H1 (cell line): ENCODE measurements around the gene LPP. TPM values are rescaled to one million over a fixed set of nuclear protein-coding genes. Genes with fewer than 3 reads are reported as not detected.

Experiments
- CTCF ChIA-PET: fragments of 300-600 bp; sonication (Branson Sonifier 250); formaldehyde crosslinking; loops from one replicate; lab custom pipeline; 2021; ENCODE audit not compliant: partially characterized antibody; lab: Charles Lee
- POLR2A ChIA-PET: fragments of 300-600 bp; sonication (Branson Sonifier 250); formaldehyde crosslinking; loops from one replicate; lab custom pipeline; 2021; ENCODE audit warnings: inconsistent platforms; ENCODE audit not compliant: partially characterized antibody; lab: Charles Lee
- DNase-seq, 2 experiments: peaks; one replicate each; pipeline versions ENCODE4 v3.0.0 to v3.0.0-alpha.2; 2010 to 2022; ENCODE audit warnings: low spot score in 2 of 2, low read depth in 1 of 2, mixed read lengths in 1 of 2
- FAIRE-seq: peaks from 2 replicates; lab custom pipeline; 2011; peaks lifted over from hg19 to GRCh38; lab: Jason Lieb, UNC
- H2AFZ ChIP-seq: 2 replicates; pipeline ENCODE4 v1.8.1; 2012; ENCODE audit warnings: low read length, inconsistent platforms
- H2AK5ac ChIP-seq: 2 replicates; pipeline ENCODE4 v1.6.1; 2013; ENCODE audit warnings: low read depth, low read length
- H2BK120ac ChIP-seq: replicated peaks from 2 replicates; pipeline ENCODE3; 2013; ENCODE audit warnings: low read depth, low read length, inconsistent platforms
- H2BK12ac ChIP-seq: 2 replicates; pipeline ENCODE4 v1.6.1; 2013; ENCODE audit warnings: low read depth, low read length
- H2BK15ac ChIP-seq: 2 replicates; pipeline ENCODE4 v1.6.1; 2013; ENCODE audit warnings: low read length
- H2BK20ac ChIP-seq: 2 replicates; pipeline ENCODE4 v1.6.1; 2013; ENCODE audit warnings: low read length
- H2BK5ac ChIP-seq: 2 replicates; pipeline ENCODE4 v1.6.1; 2013; ENCODE audit warnings: low read depth, low read length
- H3K14ac ChIP-seq: 2 replicates; pipeline ENCODE4 v1.6.1; 2013; ENCODE audit warnings: inconsistent platforms; ENCODE audit not compliant: insufficient read length
- H3K18ac ChIP-seq: 2 replicates; pipeline ENCODE4 v1.6.1; 2013; ENCODE audit warnings: low read length; ENCODE audit errors: extremely low read depth
- H3K23ac ChIP-seq: 2 replicates; pipeline ENCODE4 v1.6.1; 2013; ENCODE audit warnings: inconsistent platforms; ENCODE audit not compliant: insufficient read length
- H3K23me2 ChIP-seq: 2 replicates; pipeline ENCODE4 v1.6.1; 2013; ENCODE audit warnings: low read depth, low read length
- H3K27ac ChIP-seq: 2 replicates; pipeline ENCODE4 v1.6.1; 2011; ENCODE audit warnings: low read depth, low read length, inconsistent platforms
- H3K27me3 ChIP-seq, 4 experiments: replicated peaks in 1 of 4; 1 replicate in 1 of 4; 2 replicates in 3 of 4; pipeline versions ENCODE4 v1.6.1 to v1.8.1; 2011 to 2013; ENCODE audit warnings: low read length in 3 of 4, mild to moderate bottlenecking in 3 of 4, inconsistent platforms in 2 of 4, mixed read lengths in 2 of 4, moderate library complexity in 1 of 4; ENCODE audit not compliant: control insufficient read depth in 3 of 4, insufficient read depth in 3 of 4; ENCODE audit errors: extremely low read depth in 1 of 4
- H3K36me3 ChIP-seq, 4 experiments: 2 replicates each; pipeline versions ENCODE4 v1.6.1 to v1.8.1; 2011 to 2013; ENCODE audit warnings: mild to moderate bottlenecking in 4 of 4, low read length in 3 of 4, moderate library complexity in 2 of 4, control low read depth in 1 of 4, inconsistent platforms in 1 of 4; ENCODE audit not compliant: insufficient read depth in 4 of 4, control insufficient read depth in 2 of 4
- H3K4ac ChIP-seq: replicated peaks from 2 replicates; pipeline ENCODE3; 2013; ENCODE audit warnings: low read length, low read depth, mixed read lengths, inconsistent platforms; ENCODE audit not compliant: insufficient read length
- H3K4me1 ChIP-seq, 4 experiments: replicated peaks in 1 of 4; 1 replicate in 1 of 4; 2 replicates in 3 of 4; pipeline versions ENCODE4 v1.6.1 to v1.8.1; 2011 to 2013; ENCODE audit warnings: low read length in 3 of 4, inconsistent platforms in 2 of 4, mixed read lengths in 1 of 4; ENCODE audit not compliant: insufficient read depth in 4 of 4, control insufficient read depth in 3 of 4
- H3K4me2 ChIP-seq, 2 experiments: 2 replicates each; pipeline versions ENCODE4 v1.6.1 to v1.8.1; 2011 to 2013; ENCODE audit warnings: low read depth in 2 of 2, low read length in 2 of 2, control low read depth in 1 of 2, inconsistent platforms in 1 of 2, mild to moderate bottlenecking in 1 of 2; ENCODE audit not compliant: insufficient read depth in 1 of 2
- H3K4me3 ChIP-seq, 4 experiments: fragments of 200-600, 300-600 bp in 1 of 4; sonication (generic), shearing (Covaris generic), sonication (Bioruptor Twin) in 1 of 4; 2 replicates each; pipeline versions ENCODE4 v1.5.1 to v1.8.1; 2011 to 2016; ENCODE audit warnings: low read length in 4 of 4, low read depth in 3 of 4, control low read depth in 2 of 4, inconsistent platforms in 2 of 4, mild to moderate bottlenecking in 2 of 4, mixed read lengths in 1 of 4, moderate library complexity in 1 of 4; ENCODE audit not compliant: insufficient read depth in 2 of 4; ENCODE audit errors: extremely low read depth in 1 of 4
- H3K56ac ChIP-seq: replicated peaks from 2 replicates; pipeline ENCODE3; 2013; ENCODE audit warnings: low read depth, mild to moderate bottlenecking, mixed read lengths, low read length, inconsistent platforms; ENCODE audit not compliant: insufficient read length
- H3K79me1 ChIP-seq: 2 replicates; pipeline ENCODE4 v1.6.1; 2013; ENCODE audit warnings: low read depth, low read length, control low read depth
- H3K79me2 ChIP-seq, 2 experiments: 2 replicates each; pipeline versions ENCODE4 v1.6.1 to v1.8.1; 2012 to 2013; ENCODE audit warnings: low read length in 2 of 2, mild to moderate bottlenecking in 2 of 2, inconsistent platforms in 1 of 2; ENCODE audit not compliant: insufficient read depth in 2 of 2, control insufficient read depth in 1 of 2
- H3K9ac ChIP-seq, 4 experiments: replicated peaks in 1 of 4; 1 replicate in 1 of 4; 2 replicates in 3 of 4; pipeline versions ENCODE4 v1.6.1 to v1.8.1; 2011 to 2013; ENCODE audit warnings: low read depth in 3 of 4, low read length in 3 of 4, control low read depth in 2 of 4, mild to moderate bottlenecking in 2 of 4, moderate library complexity in 2 of 4, inconsistent platforms in 1 of 4; ENCODE audit errors: extremely low read depth in 1 of 4
- H3K9me3 ChIP-seq, 2 experiments: 2 replicates each; pipeline versions ENCODE4 v1.6.1 to v1.8.1; 2012 to 2013; ENCODE audit warnings: mild to moderate bottlenecking in 2 of 2, moderate library complexity in 2 of 2, control low read depth in 1 of 2, inconsistent platforms in 1 of 2, low read depth in 1 of 2, low read length in 1 of 2, mixed read lengths in 1 of 2; ENCODE audit not compliant: insufficient read depth in 2 of 2
- H4K20me1 ChIP-seq, 2 experiments: replicated peaks in 1 of 2; 2 replicates each; pipeline versions ENCODE3 to v1.8.1; 2011 to 2013; ENCODE audit warnings: inconsistent platforms in 2 of 2, low read length in 2 of 2, mild to moderate bottlenecking in 1 of 2; ENCODE audit not compliant: insufficient read depth in 2 of 2, control insufficient read depth in 1 of 2
- H4K5ac ChIP-seq: 2 replicates; pipeline ENCODE4 v1.6.1; 2013; ENCODE audit warnings: low read length, low read depth, mixed read lengths, inconsistent platforms; ENCODE audit not compliant: insufficient read length
- H4K8ac ChIP-seq: 2 replicates; pipeline ENCODE4 v1.8.0; 2013; ENCODE audit warnings: mild to moderate bottlenecking, moderate library complexity, low read length, inconsistent platforms; ENCODE audit not compliant: insufficient read depth; ENCODE audit errors: extremely low read depth
- H4K91ac ChIP-seq: replicated peaks from 2 replicates; pipeline ENCODE3; 2013; ENCODE audit warnings: low read length, mixed read lengths, inconsistent platforms; ENCODE audit not compliant: insufficient read length
- ASH2L ChIP-seq: fragments of 200-600, 300-600 bp; sonication (generic); IDR thresholded peaks from one replicate; pipeline ENCODE4 v1.7.1; 2017; ENCODE audit warnings: low read length
- CBX5 ChIP-seq: fragments of 300-800, 300-1000 bp; sonication (generic); IDR thresholded peaks from 2 replicates; pipeline ENCODE4 v1.7.1; 2016; ENCODE audit warnings: antibody characterized with exemption, low read length, low read depth
- CHD1 ChIP-seq: IDR thresholded peaks from 2 replicates; pipeline ENCODE4 v1.6.1; 2012; ENCODE audit warnings: low read depth, low read length, improper control_type of control experiment
- CHD2 ChIP-seq: IDR thresholded peaks from 2 replicates; pipeline ENCODE4 v1.6.1; 2012; ENCODE audit warnings: low read length, improper control_type of control experiment
- EP300 ChIP-seq, 2 experiments: IDR thresholded peaks; 1 replicate in 1 of 2; 2 replicates in 1 of 2; pipeline ENCODE4 v1.6.1; 2011 to 2012; ENCODE audit warnings: low read depth in 2 of 2, low read length in 2 of 2, mild to moderate bottlenecking in 2 of 2, borderline replicate concordance in 1 of 2, inconsistent platforms in 1 of 2, moderate library complexity in 1 of 2
- HDAC2 ChIP-seq, 2 experiments: fragments of 300-600 bp in 1 of 2; sonication (generic) in 1 of 2; IDR thresholded peaks; 2 replicates each; pipeline ENCODE4 v1.6.1; 2011 to 2012; ENCODE audit warnings: low read depth in 2 of 2, low read length in 2 of 2, mild to moderate bottlenecking in 2 of 2, moderate library complexity in 2 of 2, borderline replicate concordance in 1 of 2, inconsistent platforms in 1 of 2
- POU5F1 ChIP-seq: IDR thresholded peaks from 2 replicates; pipeline ENCODE4 v1.6.1; 2011; ENCODE audit warnings: low read depth, mild to moderate bottlenecking, low read length, moderate library complexity
- TCF12 ChIP-seq: IDR thresholded peaks from 2 replicates; pipeline ENCODE4 v1.6.1; 2011; ENCODE audit warnings: low read depth, mild to moderate bottlenecking, low read length
- WGBS, 2 experiments: shearing (Covaris generic) in 1 of 2; methylation state at CpG; one replicate each; pipeline versions ENCODE4 v1.1.6 to v1.1.7; 2013 to 2015; ENCODE audit warnings: low lambda C conversion rate in 2 of 2, mixed read lengths in 2 of 2, inconsistent platforms in 1 of 2, low coverage in 1 of 2, missing lambda C conversion rate in 1 of 2; ENCODE audit not compliant: insufficient replicate concordance in 2 of 2, insufficient coverage in 1 of 2, insufficient read length in 1 of 2; ENCODE audit errors: extremely low coverage in 1 of 2, missing lambda C conversion rate in 1 of 2; 5-methylcytosine and 5-hydroxymethylcytosine counted together
- polyA plus RNA-seq, 7 experiments: library from polyadenylated mRNA; depleted of rRNA in 3 of 7; stranded (reverse) in 5 of 7; unstranded in 2 of 7; fragments of >200 nt in 5 of 7; fragments of 200-250 nt in 2 of 7; gene quantifications; 1 replicate in 5 of 7; 2 replicates in 1 of 7; 4 replicates in 1 of 7; pipeline versions ENCODE4 v1.2.1 to v1.2.3, GENCODE V29; 2011 to 2013; ENCODE audit warnings: missing spikeins in 2 of 7, mixed read lengths in 2 of 7
- total RNA-seq: library from RNA; stranded (reverse); fragmentation: NEBNext Ultra II Directional; extraction: Animal tissue kit (Norgen Biotek cat#: 25700); gene quantifications from 2 replicates; pipeline ENCODE4 v1.2.1, GENCODE V29; 2021

Gene LPP
- total and polyA plus RNA-seq, 2 of the 8 experiments (the other 6 are each of a cell fraction or from before 2014, with no cell fraction given) = 10.0 to 53.3 TPM

DNA sequence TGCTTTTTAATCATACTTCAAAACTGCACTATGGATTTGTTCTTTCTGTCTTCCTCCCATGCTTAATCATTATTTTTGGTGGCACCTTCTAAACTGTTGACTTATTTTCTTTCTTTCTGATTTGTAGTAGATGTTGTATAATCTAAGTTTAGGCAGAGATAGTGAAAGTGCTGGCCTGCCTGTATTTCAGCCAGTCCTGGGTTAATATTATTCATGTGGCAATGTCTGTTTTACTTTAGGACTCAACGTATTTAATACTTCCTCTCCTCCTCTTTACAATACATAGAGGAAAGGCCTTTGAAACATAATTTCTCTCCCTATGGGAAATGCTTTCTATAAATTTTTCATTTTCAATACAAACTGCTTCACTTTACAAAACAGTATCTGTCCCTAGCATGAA lies 690.1 kb downstream of the LPP start:
- H3K79me1 ChIP-seq = no peaks in the 10 kb centered on the region
- no peak for DNase-seq
- no peaks in the 10 kb centered on the region for H3K4me1 ChIP-seq
- no peak overlapping the region for H3K4me2 ChIP-seq
- H2BK120ac ChIP-seq = no peak overlapping the region
- no peaks in the 10 kb centered on the region for H3K23me2 ChIP-seq
- no peak overlapping the region for H3K4ac ChIP-seq
- no peaks in the 10 kb centered on the region for H3K36me3 ChIP-seq
- no peak overlapping the region for H2BK20ac ChIP-seq
- no peak overlapping the region for H3K9ac ChIP-seq
- WGBS, 2 experiments = 90% methylated on average over 1 of the region's 1 CpG; no CpG with 5 or more reads in 1 of the 2 experiments
- ChIA-PET POLR2A (no interaction called here), CTCF (no interaction called here)
- H4K8ac ChIP-seq = no peak overlapping the region
- no peak overlapping the region for H3K4me3 ChIP-seq
- H3K79me2 ChIP-seq = no peaks in the 10 kb centered on the region
- no peaks in the 10 kb centered on the region for H4K20me1 ChIP-seq
- H2BK5ac ChIP-seq = no peak overlapping the region
- FAIRE-seq = no peak
- H4K91ac ChIP-seq = no peak overlapping the region
- H2AK5ac ChIP-seq = no peak overlapping the region
- peaks cover 0 to 1% (median 0%) of the 10 kb centered on the region in 4 experiments; a peak in 1 of 7 replicates for H3K27me3 ChIP-seq
- H3K18ac ChIP-seq = no peak overlapping the region
- H3K56ac ChIP-seq = no peak overlapping the region
- no peak overlapping the region for H3K14ac ChIP-seq
- H3K9me3 ChIP-seq = no peaks in the 10 kb centered on the region
- H3K27ac ChIP-seq = no peak overlapping the region
- H4K5ac ChIP-seq = no peak overlapping the region
- H2AFZ ChIP-seq = no peak overlapping the region
- H3K23ac ChIP-seq = no peak overlapping the region
- H2BK12ac ChIP-seq = no peak overlapping the region
- H2BK15ac ChIP-seq = no peak overlapping the region
- no peak for TF ChIP-seq CHD2
- TF ChIP-seq CHD1 = no peak
- TF ChIP-seq TCF12 = no peak
- TF ChIP-seq EP300 (IDR thresholded peaks at IDR 0.05; ENCODE audit: borderline replicate concordance in 1 of 2, low read depth in 2 of 2, low read length in 2 of 2) = no peak
- no peak for TF ChIP-seq CBX5
- no peak for TF ChIP-seq ASH2L
- no peak for TF ChIP-seq HDAC2 (IDR thresholded peaks at IDR 0.05; ENCODE audit: borderline replicate concordance in 1 of 2, low read depth in 2 of 2, low read length in 2 of 2)
- no peak for TF ChIP-seq POU5F1
